ENCODE results near the gene MAP2. TPM values are rescaled to one million over a fixed set of nuclear protein-coding genes. Genes with fewer than 3 reads are reported as not detected.

MAP2 gene
- polyA plus RNA-seq, 1 donor = 10.5 TPM

- DNase-seq (ENCODE audit: low read depth) = no peak
Observed at GRCh38 chr2:209702775-209703174, 278.9 kb downstream of the MAP2 start.

DNA sequence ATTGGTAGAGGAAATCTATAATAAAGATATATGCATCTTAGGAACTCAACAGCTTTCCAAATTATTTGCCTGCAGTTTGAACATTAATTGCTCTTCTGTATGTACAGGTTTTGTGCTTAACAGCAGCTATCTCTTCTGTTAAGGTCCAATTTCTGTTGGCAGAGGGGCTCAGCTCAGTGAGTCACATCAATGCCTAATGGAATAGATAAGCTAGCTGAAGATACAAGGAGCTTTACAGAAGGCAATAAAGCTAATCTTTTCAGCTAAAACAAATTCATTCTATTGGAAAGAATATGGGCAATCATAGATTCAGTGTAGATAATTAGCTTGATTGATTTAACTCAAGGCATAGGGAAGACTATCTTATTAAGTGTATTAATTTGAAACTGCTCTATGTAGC lies 289.4 kb downstream of the MAP2 start:
- no peak for DNase-seq (ENCODE audit: low read depth)

GRCh38 chr2:209719034-209719433 lies 295.2 kb downstream of the MAP2 start:
- no peak for DNase-seq (ENCODE audit: low read depth)

- no peak for DNase-seq (ENCODE audit: low read depth)
Observed at GRCh38 chr2:209721497-209721896, 297.6 kb downstream of the MAP2 start.

GRCh38 chr2:209726311-209726710 lies 302.5 kb downstream of the MAP2 start:
- DNase-seq (ENCODE audit: low read depth) = no peak

DNA sequence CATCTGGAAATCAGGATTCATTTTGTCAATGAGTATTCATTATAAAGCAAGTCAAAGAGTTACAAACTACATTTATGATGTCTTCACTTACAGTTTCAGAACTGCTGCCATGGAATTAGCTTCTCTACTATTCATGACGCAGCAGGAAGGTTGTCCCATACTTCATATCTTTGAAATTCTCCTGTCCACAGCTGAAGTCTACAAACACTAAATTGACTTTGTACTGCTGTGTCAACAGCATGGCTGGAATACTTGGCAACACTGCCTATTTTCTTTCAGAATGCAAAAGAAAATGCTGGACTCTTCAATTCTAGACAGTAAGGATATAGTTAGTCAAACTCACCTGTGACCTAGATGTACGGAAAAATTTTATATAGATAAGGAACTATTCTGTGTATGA lies 303.2 kb downstream of the MAP2 start:
- no peak for DNase-seq (ENCODE audit: low read depth)

GRCh38 chr2:209734805-209735204 lies 311.0 kb downstream of the MAP2 start:
- no peak for DNase-seq (ENCODE audit: low read depth)

DNA sequence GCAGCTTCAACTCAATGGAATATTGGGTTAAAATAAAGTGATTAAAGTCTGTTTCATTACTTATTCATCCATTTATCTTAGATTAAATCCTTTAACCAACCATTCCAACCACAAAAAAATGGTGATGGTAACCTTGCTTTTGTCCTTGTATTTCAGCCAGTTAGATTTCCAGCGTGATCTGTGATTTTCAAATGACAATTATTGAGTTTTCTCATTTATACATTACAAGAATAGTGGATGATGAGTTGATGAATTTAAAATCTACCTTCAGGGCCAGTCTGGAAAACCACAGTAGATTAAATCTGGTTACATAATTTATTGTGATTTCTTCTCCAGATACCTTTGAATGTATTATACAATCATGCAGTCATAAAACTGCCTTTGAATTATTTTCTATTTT lies 318.1 kb downstream of the MAP2 start:
- no peak for DNase-seq (ENCODE audit: low read depth)

GRCh38 chr2:209753020-209753419 lies 329.2 kb downstream of the MAP2 start:
- DNase-seq (ENCODE audit: low read depth) = no peak

DNA sequence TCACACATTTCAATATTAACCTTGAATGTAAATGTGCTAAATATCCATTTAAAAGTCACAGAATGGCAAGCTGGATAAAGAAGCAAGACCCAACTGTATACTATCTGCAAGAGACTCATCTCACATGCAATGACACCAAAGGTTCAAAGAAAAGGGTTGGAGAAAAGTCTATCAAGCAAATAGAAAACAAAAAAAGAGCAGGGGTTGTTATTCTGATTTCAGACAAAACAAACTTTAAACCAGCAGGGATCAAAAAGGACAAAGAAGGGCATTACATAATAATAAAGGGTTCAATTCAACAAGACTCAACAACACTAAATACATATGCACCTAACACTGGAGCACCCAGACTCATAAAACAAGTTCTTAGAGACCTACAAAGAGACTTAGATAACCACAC lies 333.3 kb downstream of the MAP2 start:
- no peak for DNase-seq (ENCODE audit: low read depth)

DNA sequence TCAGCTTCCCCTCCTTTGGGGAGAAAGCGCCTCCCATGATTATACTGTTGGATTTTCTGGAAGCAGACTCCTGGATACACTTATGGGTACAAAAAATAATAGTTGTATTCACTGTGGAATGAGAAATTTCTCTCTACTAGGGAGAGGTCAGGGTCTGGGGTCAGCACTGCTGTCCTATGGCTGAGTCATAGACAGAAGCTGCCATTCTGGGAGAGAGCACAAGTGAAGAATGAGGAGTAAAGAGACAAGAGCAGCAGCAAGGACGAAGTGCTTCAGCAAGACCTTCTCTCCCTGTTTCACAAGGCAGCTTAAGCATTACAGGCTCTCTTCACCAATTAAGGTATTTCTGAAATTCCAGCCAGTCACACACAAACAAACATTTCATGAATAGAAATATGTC lies 337.7 kb downstream of the MAP2 start:
- DNase-seq (ENCODE audit: low read depth) = no peak

DNA sequence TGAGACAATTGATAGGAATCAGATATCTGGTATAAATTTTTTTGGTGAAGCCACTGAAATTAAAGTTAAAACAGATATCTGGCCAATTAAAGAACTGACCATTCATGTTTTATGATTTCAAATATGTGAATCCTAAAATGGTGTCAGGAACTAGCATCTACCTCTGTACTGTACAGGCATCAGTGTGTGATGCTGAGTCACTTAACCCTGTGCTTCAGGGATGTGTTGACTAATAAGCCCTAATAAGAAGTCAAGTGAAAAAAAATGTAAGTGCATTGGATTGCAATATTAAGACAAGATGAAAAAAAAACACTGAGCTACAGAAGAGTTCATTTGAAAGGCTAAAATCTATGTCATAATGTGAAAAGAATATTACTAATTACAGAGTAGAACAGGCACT lies 338.7 kb downstream of the MAP2 start:
- DNase-seq (ENCODE audit: low read depth) = no peak

- no peak for DNase-seq (ENCODE audit: low read depth)
Observed at GRCh38 chr2:209763106-209763505, 339.3 kb downstream of the MAP2 start.

GRCh38 chr2:209766613-209767012 lies 342.8 kb downstream of the MAP2 start:
- no peak for DNase-seq (ENCODE audit: low read depth)

DNA sequence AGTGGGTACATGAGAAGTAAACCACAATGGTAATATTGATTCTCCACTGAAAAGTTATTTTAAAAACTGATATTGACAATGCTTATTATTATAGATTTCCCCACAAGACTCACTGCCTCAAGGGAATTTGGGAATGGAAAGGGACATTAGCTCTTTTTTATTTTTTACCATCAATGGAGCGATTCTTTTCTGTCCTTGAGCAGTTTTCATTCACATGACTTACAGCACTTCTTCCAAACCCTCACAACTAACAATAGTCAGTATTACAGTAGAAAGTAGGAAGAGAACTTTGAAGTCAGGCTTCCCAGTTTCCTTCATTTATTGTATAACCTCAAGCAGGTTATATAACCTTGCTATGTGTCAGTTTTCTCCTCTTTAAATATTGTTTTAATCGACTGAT lies 343.5 kb downstream of the MAP2 start:
- no peak for DNase-seq (ENCODE audit: low read depth)

DNA sequence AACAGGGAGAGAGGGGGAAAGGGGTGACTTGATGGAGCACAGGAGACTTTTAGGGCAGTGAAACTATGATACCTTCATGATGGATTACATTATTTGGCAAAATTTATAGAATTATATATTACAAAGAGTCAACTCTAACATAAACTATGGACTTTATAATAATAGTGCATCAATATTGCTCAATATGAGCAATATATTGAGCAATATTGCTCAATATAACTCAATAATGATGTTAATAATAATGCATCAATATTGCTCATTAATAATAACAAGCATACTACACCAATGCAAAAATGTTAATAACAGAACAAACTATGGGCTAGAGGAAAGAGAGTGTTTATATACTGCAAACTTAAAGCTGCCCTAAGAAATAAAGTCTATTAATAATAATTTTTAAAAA lies 344.7 kb downstream of the MAP2 start:
- DNase-seq (ENCODE audit: low read depth) = no peak

- peak; percentile 31 for DNase-seq (ENCODE audit: low read depth)
Observed at GRCh38 chr2:209771474-209772289, 347.8 kb downstream of the MAP2 start, which contains the start of gene UNC80. TSS of gene UNC80 (plus strand) at chr2:209771832. CDS start at chr2:209772073, 241 bp downstream.

- DNase-seq (ENCODE audit: low read depth) = no peak
Observed at GRCh38 chr2:209772290-209772685, 348.4 kb downstream of the MAP2 start.

DNA sequence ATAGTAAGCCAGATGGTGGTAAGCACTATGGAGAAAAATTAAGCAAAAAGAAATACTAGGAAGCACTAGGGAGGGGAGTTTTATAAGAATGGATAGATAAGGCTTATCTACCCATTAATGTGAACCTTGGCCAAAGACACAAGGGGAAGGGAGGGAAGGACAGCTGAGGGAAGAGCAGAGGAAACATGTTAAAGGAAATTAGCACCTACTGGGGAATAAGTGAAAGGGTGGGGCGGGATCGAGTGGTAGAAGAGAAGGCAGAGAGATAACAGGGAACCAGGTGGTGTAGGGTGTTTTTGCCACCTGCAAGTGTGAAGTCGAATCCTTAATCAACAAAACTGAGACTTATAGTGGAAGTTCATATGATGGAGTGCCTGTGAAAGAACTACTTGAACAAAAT lies 349.5 kb downstream of the MAP2 start:
- DNase-seq (ENCODE audit: low read depth) = no peak

All from forelimb muscle (tissue), 1 donor.